Fibroblast of skin of left biceps (primary cell): Measurements from ENCODE around the gene SMURF2.

Experiments used
- DNase-seq, 2 experiments: peaks; one replicate each; pipeline ENCODE4 v3.0.0-alpha.2; 2013; ENCODE audit warnings: low read depth in 2 of 2

Gene SMURF2

DNA sequence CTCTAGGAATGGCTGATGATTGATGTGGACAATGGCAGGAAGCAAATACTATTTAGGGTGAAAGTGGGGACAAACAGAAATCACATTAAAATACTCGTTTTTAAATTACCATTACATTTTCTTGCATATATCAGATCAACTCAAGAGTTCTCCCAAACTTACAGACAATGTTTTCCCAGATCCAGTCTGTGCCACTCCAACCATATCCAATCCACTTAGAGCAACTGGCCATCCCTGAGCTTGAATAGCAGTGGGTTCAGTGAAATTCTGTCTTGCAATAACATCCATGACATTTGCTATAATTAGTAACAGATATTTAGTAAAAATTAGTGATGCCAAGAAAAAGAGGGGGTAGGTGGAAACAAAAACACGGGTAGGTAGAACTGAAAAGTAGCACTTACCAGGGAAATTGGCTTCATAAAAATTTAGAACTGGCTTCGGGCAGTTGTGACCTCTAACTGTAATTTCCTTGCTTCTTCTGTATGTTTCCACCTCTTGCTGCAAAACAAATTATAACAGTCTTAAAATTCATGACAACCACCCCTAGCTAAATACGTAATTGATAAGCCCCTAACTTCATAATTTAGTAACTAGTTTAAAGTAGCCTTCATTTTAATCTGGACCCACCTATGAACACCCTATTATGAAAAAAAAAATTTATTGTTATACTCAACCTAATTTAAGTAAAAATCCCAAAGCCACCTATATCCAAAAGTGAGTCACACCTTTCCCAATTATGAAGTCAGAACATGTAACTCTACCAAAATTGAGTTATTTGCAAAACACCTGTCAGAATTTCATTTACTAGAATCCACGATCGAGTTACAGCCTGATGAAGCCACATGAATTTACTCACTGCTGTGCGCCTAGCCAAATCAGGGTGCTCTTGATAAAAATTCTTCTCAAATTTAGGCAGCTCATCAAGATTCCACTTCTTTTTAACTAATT, 158.0 kb downstream of the SMURF2 start:
- DNase-seq, result no peak

DNA sequence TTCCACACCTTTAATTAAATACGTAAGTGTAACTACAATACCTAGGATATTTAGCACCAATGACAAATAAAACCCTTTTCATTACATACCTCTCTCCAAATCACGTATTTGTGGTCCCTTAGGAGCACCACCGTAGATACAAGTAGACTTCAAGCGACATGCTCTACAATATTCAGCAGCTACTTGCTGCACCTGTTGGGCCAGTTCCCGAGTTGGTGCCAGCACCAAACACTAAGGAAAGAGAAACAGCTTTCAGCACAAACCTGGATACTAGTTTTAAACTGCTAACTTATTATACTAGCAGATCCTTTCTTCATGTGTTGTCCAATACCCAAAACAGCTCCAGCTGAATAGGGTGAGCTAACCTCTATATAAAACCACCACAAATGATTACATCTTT, 158.8 kb downstream of the SMURF2 start:
- DNase-seq, result no peak

DNA sequence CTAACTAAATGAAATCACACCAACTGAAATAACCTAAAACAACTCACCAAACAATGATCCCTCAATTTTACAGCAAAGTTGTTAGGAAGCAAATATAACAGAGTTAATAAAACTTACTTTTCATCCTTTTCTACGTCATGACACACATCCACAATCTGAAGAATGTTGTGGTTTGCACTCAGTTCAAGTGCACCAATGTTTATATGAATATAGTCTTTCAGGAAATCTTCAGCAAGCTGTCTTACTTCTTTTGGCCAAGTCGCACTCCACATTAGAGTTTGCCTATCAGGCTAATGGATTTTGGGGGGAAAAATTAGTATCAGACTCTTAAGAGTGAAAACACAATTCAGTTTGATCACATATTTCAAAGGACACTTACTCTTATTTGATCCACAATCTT, 159.3 kb downstream of the SMURF2 start:
- DNase-seq, result no peak

DNA sequence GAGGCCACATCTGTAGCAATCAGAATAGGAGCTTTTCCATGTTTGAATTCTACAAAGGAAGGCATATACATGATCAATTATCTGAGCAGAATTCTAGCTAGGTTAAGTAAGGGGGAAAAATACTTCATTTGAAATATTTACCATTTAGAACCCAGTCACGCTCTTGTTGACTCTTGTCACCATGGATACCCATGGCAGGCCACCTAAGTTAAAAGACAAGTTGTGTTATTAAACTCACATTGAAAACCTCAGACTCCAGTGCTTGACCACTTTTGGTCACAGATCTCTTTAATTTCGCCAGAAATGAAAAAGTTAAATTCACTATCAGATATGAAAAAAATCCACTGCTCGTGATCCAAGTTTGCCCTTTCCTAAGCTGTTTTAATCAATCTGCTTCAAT, 160.1 kb downstream of the SMURF2 start:
- no peak for DNase-seq

DNA sequence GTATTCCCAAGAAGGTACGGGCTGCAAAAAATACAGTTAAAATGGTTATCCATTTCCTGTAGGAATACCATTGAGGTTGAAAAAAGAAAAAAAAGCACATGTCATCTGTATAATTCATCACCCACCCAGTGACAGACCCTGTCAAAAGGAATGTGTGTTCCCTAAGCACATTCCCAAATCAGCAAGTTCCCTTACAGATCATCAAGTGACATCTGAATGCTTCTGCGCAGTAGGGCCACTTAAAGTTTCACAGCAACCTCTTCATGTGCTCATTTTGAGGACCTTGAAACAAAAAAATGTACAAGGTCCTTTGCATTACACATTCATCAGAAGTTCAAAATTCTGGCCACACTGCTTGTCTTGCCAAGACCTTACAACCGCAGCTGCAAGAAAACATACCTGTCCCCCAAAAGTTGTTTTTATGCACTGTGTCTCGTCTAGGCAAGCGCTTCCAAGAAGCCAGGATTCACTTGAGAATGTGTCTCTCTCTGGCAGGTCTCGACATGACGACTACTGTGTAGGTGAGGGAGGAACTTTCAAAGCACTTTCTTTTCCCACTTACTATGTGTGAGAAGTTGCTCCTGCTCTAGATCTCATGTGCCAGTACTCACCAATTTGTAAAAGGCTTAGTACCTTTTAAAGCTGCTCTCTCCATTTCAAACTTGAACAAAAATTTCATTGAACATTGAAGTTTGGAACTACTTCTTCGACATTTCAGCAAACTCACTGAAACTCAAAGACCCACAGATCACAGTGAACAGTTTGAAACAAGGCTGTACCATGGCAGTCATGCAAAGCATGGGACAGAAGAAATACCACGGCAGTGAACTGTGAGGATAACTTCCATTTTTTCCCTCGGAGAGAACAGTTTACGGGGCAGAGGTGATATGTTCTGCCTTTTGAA, 161.0 kb downstream of the SMURF2 start:
- DNase-seq, result no peak

DNA sequence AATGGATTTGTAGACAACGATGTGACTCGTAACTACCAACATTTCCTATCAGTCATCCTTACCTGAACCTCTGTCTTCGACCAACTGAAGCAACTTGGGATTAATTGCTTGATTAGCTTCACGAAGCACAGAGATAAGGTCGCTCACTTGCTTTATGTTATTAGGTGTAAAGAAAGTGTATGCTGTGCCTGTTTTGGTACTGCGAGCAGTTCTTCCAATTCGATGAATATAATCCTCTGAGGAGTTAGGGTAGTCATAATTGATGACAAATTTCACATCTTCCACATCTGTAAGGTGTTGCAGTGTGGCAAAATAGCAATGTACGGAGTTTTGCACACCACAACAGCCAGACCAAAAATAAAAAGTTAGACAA, 161.6 kb downstream of the SMURF2 start:
- no peak for DNase-seq

DNA sequence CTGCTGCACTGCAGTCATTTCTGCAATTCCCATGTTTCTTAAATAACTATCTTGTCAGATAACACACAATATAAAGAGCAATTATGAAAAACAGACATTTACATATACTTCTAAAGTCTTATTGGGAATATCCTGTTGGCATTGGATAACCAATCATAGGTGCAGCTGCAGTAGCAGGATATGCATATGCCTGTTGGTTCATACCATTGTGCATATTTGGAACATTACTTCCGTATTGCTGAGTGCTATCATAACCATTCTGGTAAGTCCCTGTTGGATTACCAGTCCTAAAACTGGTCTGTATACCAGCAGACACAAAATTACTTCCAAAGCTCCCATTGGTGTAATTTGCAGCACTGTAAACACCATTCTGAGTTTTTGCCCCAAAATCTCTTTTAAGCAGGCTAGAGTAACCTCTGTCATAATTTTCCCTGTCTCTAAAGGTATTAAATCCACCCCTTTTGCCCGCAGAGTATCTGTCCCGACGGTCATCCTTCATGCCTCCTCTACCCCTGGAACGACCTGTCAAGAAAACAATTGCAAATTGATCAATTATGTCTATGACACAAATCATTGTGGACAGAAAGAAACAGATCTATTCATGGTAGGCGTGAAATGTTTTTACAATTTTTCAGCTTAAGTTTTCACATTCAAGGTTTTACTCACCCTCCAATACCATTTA, 162.2 kb downstream of the SMURF2 start:
- no peak for DNase-seq

DNA sequence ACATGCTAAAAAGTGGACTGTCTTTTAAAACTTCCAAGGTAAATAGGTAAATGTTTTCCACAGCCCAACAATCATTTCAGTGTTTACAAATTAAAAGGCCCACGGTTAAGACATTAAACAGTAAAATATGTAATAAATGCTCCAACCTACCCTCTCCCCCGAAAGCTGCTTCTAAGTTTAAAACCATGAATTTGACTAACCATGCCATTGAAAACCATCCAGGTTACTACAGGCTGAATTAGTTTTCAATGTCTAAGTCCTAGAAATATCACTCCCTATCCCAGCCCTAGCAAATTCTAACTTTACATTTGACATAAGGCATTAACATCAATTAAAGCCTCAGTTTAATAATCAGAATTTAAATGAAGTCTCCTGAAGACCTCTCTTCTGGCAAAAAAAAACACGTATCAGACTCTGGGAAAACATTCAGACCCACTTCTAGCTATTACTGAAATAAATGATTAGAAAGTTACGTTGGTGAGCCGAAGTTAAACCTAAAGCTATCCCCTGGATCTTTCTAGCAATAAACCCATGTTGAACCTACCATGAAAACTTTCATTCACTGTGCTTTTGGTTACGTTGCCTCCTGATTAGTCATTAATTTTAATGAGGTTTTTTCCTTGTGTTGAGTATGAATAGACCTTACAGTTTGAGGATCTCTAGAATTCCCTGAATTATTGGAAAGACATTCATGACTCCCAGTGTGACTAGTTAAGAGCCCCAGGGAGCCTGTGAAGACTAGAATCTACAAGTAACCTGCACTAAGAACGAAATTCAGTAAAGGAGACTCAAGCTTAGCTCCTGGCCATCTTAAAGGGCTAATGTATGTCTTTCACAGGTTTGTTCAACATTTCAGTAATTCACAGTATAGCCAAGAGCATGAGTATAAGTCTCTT, 163.6 kb downstream of the SMURF2 start:
- DNase-seq, result no peak

DNA sequence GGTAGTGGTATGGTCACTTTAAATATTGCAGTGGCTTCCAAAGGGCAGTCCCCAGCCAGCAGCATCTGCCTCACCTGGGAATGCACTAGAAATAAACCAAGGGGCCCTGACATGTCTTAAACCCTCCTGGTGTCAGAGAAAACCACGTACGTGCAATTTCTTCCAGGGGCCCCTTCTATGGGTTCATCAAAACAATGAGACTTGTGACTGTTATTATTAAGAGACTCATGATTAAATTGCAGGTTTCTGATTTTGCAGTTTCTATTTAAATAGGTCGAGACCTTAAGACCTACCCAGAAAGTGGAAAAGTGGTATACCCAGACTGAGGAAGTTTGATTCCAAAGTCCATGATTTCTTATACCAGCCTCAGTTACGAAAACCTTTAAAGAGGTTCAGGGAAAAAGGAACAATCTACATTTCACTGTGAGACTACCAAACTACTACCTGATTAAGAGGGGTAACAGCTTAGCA, 164.5 kb downstream of the SMURF2 start:
- DNase-seq, result no peak

DNA sequence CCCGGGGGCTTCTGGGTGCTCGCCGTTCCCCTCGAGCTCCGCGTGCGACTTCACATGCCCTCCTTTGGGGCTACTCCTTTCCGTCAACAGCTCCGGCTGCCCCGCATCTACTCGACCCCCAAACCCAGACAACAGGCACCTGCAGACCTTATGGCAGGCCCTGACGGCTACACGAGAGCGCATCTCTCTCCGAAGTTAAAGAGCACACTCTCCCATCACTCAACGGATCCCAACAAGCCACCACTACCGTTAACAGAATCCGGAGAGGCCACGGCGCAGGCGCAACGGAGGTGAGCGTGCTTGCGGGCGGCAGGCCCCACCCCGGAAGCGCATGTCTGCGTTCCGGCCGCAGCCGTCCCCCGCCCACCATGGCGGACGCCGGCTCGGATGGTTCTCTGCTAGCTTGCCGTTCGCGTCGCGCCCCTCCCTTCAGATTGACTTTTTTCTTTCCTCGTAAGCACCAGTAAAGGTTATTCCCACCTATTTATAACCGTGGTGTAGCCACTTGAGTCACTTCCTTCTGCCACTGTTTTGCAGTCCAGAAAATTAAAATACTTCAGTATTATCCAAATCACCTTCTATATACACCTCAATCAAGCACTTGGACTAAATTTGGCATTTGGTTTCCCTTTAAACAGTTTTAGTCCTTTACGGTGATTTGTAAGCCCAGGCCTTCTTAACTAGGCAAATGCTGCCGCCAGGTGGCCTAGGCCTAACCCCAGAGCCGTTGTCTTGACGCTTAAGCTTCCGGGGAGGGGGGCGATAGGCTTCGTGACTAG, 165.1 kb downstream of the SMURF2 start, which contains the start of gene POLG2:
TSS of gene POLG2 (minus strand) at position 269 of the 779 bp plus-strand sequence. CDS start at position 183, 86 bp downstream.
- peak; percentile 76 to 77 for DNase-seq

DNA sequence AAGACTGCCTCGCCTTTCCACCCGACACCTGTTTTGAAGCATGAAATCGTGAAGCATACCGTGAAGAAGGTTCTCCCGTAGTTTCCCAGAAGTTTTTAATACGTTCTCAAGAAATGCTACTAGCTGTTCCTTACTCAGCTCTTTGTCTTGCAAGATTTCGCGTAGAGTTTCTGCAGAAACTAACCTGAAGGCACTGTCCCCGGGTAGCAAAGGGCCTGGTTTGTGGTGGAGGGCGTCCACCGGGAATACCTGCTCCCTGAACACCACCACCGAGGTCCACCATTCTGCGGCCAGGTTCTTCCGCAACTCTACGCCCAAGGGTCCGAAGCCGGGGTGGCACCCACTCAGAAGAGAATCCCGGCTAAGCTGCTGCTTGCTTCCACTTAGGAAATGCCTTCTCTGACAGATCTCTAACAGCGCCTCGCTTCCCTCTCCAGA, 165.7 kb downstream of the SMURF2 start:
- no peak for DNase-seq
